ENCODE data around the gene ZWILCH.
"Not testable (repeated sequence)": the region's sequence is repeated elsewhere in the genome, so short reads cannot be mapped to it uniquely, and the experiment has no call there.

The ZWILCH gene

GRCh38 chr15:66489179-66489791 is 15.8 kb upstream of the ZWILCH start:
- DNase-seq: no peak

DNA sequence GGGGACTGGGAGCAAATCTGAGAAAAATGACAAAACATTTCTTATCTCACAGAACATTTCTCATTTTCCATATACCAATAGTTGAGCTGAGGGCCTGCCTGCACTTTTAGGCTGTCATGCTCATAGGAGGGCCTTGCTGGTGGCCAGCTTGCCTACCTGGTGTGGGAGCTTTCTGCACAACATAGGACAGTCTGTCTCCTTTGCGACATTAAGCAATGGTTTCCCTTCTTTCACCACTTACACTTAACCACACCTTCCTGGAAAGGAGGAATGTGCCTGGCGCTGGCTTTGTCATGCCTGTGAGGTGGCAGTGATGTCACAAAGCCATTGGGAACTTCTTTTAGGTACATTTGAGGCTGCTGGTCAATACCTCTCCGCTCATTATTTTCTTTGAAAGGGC is 13.3 kb upstream of the ZWILCH start:
- no peak for DNase-seq

DNA sequence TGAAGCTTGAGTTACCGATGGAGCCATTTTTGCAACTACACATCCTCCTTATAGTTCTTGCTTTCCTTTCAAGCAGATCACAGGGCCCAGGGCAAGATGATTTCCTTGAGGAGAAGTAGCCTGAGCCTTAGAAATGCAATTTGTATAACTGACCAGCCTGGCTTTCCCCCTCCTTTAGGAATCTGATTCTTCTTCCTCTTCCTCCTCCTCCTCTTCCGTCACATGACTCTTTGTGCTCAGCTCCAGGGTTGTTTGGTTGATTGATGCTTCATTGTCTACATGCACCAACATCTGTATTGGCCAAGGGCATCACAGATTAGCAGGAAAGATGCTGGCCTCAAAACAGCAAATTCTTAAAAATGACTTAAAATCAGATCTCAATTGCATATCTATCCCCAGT is 10.9 kb upstream of the ZWILCH start:
- DNase-seq: no peak

- DNase-seq: no peak
Measured at GRCh38 chr15:66496951-66497501, 8.1 kb upstream of the ZWILCH start.

- DNase-seq: peak; percentile 77
Measured at GRCh38 chr15:66497502-66498455, 7.3 kb upstream of the ZWILCH start, which contains the start of gene SNAPC5. Gene SNAPC5, minus strand, starts transcription at chr15:66497762. Its CDS starts 31 bp downstream, at chr15:66497731.

- DNase-seq: peak; percentile 14
Measured at GRCh38 chr15:66498501-66499386, 6.4 kb upstream of the ZWILCH start.

DNA sequence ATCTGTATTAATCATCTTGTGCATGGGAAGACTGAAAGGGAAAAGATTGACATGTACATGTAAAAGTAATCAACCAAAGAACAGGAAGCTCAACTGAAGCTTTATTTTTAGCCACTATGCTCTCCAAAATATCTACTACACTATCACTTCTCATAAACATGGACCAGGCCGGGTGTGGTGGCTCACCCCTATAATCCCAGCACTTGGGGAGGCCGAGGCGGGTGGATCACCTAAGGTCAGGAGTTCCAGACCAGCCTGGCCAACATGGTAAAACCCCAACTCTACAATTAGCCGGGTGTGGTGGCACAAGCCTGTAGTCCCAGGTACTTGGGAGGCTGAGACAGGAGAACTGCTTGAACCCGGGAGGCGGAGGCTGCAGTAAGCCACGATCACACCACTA is 4.8 kb upstream of the ZWILCH start:
- DNase-seq: not testable (repeated sequence)

DNA sequence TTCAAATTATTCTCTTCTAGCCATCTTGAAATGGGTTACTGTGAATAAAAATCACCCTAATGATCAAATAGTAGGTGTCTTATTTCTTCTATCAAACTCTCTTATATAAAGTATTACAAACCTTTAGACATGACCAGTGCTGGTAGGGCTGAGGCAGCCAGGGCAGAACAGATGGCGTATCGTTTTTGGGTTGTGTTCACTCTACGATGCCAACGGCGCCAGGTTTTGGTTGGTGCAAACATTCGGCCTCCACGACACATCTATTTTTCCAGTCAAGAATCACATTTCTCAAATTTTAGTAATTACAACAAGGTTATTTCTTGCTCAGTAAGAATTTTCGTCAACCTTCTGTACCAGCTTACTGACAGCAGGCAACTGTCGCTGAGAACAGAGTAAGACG is 2.6 kb upstream of the ZWILCH start:
- DNase-seq: no peak

- DNase-seq: not testable (repeated sequence)
Measured at GRCh38 chr15:66503041-66503648, 2.0 kb upstream of the ZWILCH start.

DNA sequence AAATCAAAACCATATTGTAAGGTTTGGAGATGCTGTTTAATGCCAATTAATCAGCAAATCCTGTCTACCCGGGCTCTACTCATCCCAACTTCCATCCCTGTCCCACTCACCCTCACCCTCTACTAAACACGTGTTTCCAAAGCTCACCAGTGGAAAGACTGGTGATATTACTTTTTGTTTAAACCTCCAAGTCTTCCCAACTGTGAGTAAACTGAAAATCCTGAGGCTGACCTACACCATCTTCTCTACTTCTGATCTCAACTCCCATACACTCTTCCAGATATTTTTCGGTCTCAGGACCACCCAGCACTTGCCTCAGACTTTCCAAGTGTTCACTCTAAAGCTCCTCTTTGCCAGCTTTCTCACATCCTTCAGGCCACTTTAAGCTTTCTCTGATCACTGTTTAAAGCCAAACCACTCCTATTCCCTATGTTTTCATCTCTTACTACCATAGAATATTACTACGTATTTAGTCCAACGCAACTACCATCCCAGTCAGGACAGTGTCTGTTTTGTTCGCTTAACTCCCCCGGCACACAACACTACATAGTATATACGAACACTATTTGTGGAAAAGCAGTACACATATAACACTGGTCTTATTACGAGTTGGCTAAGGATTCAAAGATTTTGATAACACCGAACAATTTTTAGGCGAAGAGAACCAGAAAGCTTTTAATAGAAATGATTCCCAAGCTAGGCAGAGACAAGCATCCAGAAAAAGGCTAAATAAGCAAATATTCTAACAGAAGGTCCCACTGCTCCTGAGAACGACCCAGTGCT is 1.2 kb upstream of the ZWILCH start:
- no peak for DNase-seq

GRCh38 chr15:66505430-66505811 is 295 bp downstream of the ZWILCH start:
- no peak for DNase-seq

DNA sequence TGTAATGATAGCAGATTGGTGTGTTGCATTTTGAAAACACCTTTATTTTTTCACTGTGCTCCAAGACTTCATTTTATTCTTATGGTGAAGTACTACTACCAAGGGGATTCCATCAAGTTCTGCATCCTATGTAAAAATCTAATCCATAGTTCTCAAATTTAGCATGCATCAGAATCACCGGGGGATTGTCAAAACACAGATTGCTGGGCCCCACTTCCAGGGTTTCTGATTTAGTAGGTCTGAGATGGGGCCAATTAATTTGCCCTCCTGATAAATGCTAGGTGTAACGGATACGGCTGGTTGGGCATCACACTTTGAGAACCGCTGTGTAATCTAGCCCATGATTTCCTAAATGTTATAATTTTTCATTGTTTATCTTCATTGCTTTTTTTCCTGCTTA is 692 bp downstream of the ZWILCH start:
- no peak for DNase-seq

DNA sequence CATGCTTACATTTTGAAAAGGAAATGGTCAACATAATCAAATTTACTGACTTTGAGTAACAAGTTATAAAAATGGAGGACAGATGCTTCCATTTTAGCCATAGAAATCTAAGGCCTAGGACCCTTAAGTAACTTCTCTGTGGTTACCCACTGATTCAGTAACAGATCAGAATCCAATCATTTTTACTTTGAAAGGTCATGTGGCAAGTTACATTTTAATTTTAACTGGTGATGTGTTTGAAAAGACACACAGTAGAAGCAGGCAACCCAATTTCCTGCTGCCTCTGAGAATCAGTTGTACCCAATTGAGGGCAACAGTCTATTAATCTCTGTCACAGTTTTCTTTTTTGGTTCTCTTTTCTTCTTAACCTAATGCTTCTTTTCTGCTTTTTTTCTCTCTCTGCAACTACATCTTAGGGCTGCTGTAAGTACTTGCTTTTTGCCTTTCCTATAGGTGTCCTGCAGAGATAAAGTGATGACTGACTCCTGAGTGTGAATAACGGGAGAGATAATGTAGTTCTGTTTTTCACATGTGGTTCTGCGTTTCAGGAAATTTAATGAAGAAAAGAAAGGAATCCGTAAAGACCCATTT is 3.3 kb downstream of the ZWILCH start:
- DNase-seq: no peak

DNA sequence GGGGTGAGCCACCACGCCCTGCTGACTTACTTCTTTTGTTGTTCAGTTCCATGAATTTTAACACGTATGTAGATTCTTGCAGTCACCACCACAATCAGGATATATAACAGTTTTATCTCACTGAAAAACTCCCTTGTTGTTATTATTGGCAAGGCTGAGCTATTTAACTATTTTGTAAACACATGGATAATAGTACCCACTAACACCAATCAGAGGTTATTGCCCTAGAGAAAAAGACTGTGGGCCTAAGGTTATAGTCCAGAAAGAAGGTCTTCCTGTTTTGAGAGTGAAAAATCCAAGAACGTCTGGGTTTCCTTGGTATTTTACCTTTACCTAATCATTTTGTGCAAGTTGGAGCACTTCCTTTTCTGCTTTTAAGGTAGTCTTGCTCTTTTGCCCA is 9.5 kb downstream of the ZWILCH start:
- DNase-seq: no peak

GRCh38 chr15:66515901-66516322 is 10.8 kb downstream of the ZWILCH start:
- no peak for DNase-seq

DNA sequence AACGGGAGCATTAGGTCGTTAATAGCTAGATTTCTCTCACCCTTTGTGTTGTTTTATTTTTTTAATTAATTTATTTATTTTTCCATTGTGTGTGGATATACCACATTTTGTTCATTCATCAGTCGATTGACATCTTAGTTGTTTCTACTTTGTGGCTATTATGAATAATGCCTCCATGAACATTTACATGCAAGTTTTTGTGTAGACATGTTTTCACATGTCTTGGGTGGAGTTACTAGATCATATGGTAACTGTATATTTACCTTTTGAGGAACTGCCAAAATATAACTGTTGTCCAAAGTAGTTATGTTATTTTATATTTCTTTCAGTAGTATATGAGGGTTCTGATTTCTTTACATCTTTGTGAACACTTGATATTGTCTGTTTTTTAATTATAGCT is 18.8 kb downstream of the ZWILCH start:
- no peak for DNase-seq

- DNase-seq: no peak
Measured at GRCh38 chr15:66524838-66525237, 19.7 kb downstream of the ZWILCH start.

DNA sequence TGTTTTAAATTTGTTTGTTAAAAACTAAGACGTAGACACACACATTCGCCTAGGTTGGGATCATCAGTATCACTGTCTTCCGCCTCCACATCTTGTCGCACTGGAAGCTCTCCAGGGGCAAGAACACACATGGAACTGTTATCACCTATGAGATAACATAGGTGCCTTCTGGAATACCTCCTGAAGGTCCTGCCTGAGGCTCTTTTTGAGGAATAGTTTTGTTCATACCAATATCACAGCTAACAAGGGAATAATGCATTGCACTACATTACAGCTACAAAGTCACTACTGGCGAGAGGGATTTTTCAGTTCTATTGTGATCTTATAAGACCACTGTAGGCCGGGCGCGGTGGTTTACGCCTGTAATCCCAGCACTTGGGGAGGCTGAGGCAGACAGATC is 29.9 kb downstream of the ZWILCH start:
- DNase-seq: no peak

- no peak for DNase-seq
Measured at GRCh38 chr15:66542896-66543295, 37.8 kb downstream of the ZWILCH start.

- DNase-seq: no peak
Measured at GRCh38 chr15:66545255-66545654, 40.1 kb downstream of the ZWILCH start.

DNA sequence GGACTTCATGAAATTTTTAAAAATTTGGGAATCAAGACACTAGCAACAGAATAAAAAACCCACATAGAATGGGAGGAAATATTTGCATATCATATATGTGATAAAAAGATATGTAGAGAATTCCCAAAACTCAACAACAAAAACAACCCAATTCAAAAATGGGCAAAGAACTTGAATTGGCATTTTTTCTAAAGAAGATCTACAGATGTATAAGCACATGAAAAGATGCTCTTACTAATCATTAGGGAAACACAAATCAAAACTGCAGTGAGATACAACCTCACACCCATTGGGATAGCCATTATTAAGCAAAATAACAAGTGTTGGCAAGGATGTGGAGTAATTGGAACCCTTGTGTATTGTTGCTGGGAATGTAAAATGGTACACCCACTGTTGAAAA is 50.6 kb downstream of the ZWILCH start:
- DNase-seq: no peak

Measured in NCI-H446 treated with DMSO at 0.1 percent for 48 hours (cell line).